Measurements from ENCODE around the gene SPINDOC. TPM values are rescaled to one million over a fixed set of nuclear protein-coding genes. Genes with fewer than 3 reads are reported as not detected.

Gene SPINDOC
- total RNA-seq, 1 experiment from 2014 or later: 121 TPM

DNA sequence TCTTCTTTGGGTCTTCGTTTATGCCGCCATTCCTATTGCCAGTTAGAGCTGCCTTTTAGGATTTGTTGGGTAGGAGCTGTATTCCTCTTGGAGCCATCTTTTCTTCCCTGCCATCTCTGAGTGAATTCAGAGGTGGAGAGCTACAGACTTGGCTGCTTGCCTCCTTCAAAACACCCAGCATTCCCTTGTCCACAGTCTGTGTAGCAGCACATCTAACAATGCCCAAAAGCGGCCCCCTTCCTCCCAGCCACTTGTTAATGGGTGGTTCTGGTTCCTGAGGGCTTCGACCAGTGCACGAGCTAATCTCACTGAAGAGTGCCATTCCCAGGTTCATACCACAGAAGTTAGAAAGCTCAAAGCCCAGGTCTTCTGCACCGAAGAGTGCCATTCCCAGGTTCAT is 63.4 kb downstream of the SPINDOC start:
- Histone ChIP-seq H3K4me2 (ENCODE audit: insufficient read depth, insufficient read length, low read length) (no peak overlapping the region), H3K23ac (ENCODE audit: insufficient read length, low read depth, low read length) (no peak overlapping the region), H3K27me3 (ENCODE audit: insufficient read depth, low read length) (no peaks in the 10 kb centered on the region), H2BK20ac (ENCODE audit: low read depth, low read length, poor library complexity, severe bottlenecking) (no peak overlapping the region), H4K5ac (ENCODE audit: insufficient read length, low read depth, low read length) (no peak overlapping the region), H3K56ac (ENCODE audit: insufficient read length, low read depth, low read length) (no peak overlapping the region), H2BK15ac (ENCODE audit: low read depth, low read length) (no peak overlapping the region), H3K9ac (ENCODE audit: extremely low read depth, insufficient read length, low read length) (no peak overlapping the region), H4K8ac (replicated peaks; ENCODE audit: insufficient read length, low read depth, low read length) (no peak overlapping the region), H3K14ac (ENCODE audit: insufficient read depth, low read length) (no peak overlapping the region), H3T11ph (ENCODE audit: low read length) (no peak overlapping the region), H3K79me2 (ENCODE audit: insufficient read depth, low read length) (peaks cover 8% of the 10 kb centered on the region; the same call in 1 of the 2 replicates), H2AFZ (ENCODE audit: low read length) (no peak overlapping the region), H3K23me2 (ENCODE audit: insufficient read length, low read depth, low read length, poor library complexity, severe bottlenecking) (no peaks in the 10 kb centered on the region), H3K27ac (ENCODE audit: insufficient read length, low read depth, low read length) (no peak overlapping the region), H3K4ac (ENCODE audit: low read depth, low read length) (no peak overlapping the region), H4K91ac (ENCODE audit: insufficient read length, low read depth, low read length) (no peak overlapping the region), H4K20me1 (ENCODE audit: control insufficient read depth, insufficient read depth, insufficient read length) (no peaks in the 10 kb centered on the region), H2BK120ac (ENCODE audit: low read depth, low read length, poor library complexity, severe bottlenecking) (no peak overlapping the region), H2BK5ac (ENCODE audit: insufficient read length, low read length) (no peak overlapping the region), H3K79me1 (ENCODE audit: insufficient read depth, low read depth, low read length, poor library complexity, severe bottlenecking) (peaks cover 6% of the 10 kb centered on the region), H3K9me3 (ENCODE audit: control insufficient read depth, low read depth, low read length) (no peaks in the 10 kb centered on the region), H3K18ac (ENCODE audit: insufficient read length, low read depth, low read length) (no peak overlapping the region), H2AK5ac (ENCODE audit: insufficient read length, low read length) (no peak overlapping the region), H3K4me1 (ENCODE audit: insufficient read depth, low read length) (peaks cover 13% of the 10 kb centered on the region; the same call in 1 of the 2 replicates), H2BK12ac (ENCODE audit: insufficient read length, low read depth, low read length) (no peak overlapping the region)
- no peaks in the 10 kb centered on the region for H3K27me3 Mint-ChIP-seq (ENCODE audit: low read depth)
- no peak for DNase-seq
- no peaks in the 10 kb centered on the region for H3K9me3 Mint-ChIP-seq
- no peak overlapping the region for H3K4me3 Mint-ChIP-seq
- H3K27ac Mint-ChIP-seq: no peak overlapping the region; a peak in 2 of 7 replicates
- TF ChIP-seq, protein P1, sequence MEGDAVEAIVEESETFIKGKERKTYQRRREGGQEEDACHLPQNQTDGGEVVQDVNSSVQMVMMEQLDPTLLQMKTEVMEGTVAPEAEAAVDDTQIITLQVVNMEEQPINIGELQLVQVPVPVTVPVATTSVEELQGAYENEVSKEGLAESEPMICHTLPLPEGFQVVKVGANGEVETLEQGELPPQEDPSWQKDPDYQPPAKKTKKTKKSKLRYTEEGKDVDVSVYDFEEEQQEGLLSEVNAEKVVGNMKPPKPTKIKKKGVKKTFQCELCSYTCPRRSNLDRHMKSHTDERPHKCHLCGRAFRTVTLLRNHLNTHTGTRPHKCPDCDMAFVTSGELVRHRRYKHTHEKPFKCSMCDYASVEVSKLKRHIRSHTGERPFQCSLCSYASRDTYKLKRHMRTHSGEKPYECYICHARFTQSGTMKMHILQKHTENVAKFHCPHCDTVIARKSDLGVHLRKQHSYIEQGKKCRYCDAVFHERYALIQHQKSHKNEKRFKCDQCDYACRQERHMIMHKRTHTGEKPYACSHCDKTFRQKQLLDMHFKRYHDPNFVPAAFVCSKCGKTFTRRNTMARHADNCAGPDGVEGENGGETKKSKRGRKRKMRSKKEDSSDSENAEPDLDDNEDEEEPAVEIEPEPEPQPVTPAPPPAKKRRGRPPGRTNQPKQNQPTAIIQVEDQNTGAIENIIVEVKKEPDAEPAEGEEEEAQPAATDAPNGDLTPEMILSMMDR (conservative IDR thresholded peaks at IDR 0.05): no peak
- H3K36me3 Mint-ChIP-seq (ENCODE audit: insufficient read depth in 1 of 3, low read depth in 3 of 3): peaks cover 3 to 8% (median 4%) of the 10 kb centered on the region in 3 experiments
- WGBS (ENCODE audit: extremely low coverage, insufficient read length, low lambda C conversion rate): no CpG with 5 or more reads among the region's 6 CpGs
- peaks cover 40 to 46% of the 10 kb centered on the region in 2 experiments for H3K4me1 Mint-ChIP-seq

Other genes with a start within 250 kb of the SPINDOC start
- gene PLAAT3, start 199.0 kb upstream of the SPINDOC start, total RNA-seq (2021): 188 and 198 TPM in 2 replicates
- 24.0 and 25.4 TPM in 2 replicates for gene ATL3, start 142.1 kb upstream of the SPINDOC start, total RNA-seq (2021)
- 173 TPM in 2 replicates for gene RTN3, start 132.0 kb upstream of the SPINDOC start, total RNA-seq (2021)
- gene ZFTA, start 44.7 kb upstream of the SPINDOC start, total RNA-seq (2021): 48.2 and 49.3 TPM in 2 replicates
- 45.7 and 49.6 TPM in 2 replicates for gene MARK2, start 25.7 kb downstream of the SPINDOC start, total RNA-seq (2021)
- gene RCOR2, start 103.7 kb downstream of the SPINDOC start, total RNA-seq (2021): 117 and 118 TPM in 2 replicates
- 43.9 and 44.4 TPM in 2 replicates for gene NAA40, start 125.5 kb downstream of the SPINDOC start, total RNA-seq (2021)
- gene COX8A, start 161.2 kb downstream of the SPINDOC start, total RNA-seq (2021): 402 and 429 TPM in 2 replicates
- 114 TPM in 2 replicates for gene OTUB1, start 173.0 kb downstream of the SPINDOC start, total RNA-seq (2021)
- 0.24 and 0.31 TPM in 2 replicates for gene FLRT1, start 222.5 kb downstream of the SPINDOC start, total RNA-seq (2021)

Measured in H9 (cell line).